HEK293 (cell line): Measurements from ENCODE around the gene TSGA10IP.

Experiments used
- CTCF ChIA-PET: fragments of 350-600 bp; formaldehyde crosslinking; extraction: SDS; loops from one replicate; lab custom pipeline; 2021; ENCODE audit warnings: antibody characterized with exemption; lab: Yijun Ruan, JAX
- POLR2A ChIA-PET: fragments of 300-600 bp; formaldehyde crosslinking; extraction: SDS; loops from one replicate; lab custom pipeline; 2020; ENCODE audit warnings: antibody characterized with exemption, inconsistent platforms; lab: Yijun Ruan, JAX
- H3K27ac ChIP-seq: fragments of 200-500 bp; sonication (Bioruptor generic); 2 replicates; pipeline ENCODE4 v1.5.1; 2014; ENCODE audit warnings: low read depth, low read length, control low read depth, inconsistent platforms; ENCODE audit errors: extremely low read depth
- H3K36me3 ChIP-seq, 2 experiments: fragments of 200-500 bp in 1 of 2; sonication (Bioruptor generic) in 1 of 2; 1 replicate in 1 of 2; 2 replicates in 1 of 2; pipeline ENCODE4 v1.5.1; 2014 to 2017; ENCODE audit warnings: inconsistent platforms in 2 of 2, low read length in 2 of 2; ENCODE audit not compliant: control insufficient read depth in 2 of 2, insufficient read depth in 1 of 2
- H3K4me1 ChIP-seq: fragments of 200-500 bp; sonication (Bioruptor generic); 2 replicates; pipeline ENCODE4 v1.5.1; 2014; ENCODE audit warnings: mild to moderate bottlenecking, low read length, inconsistent platforms; ENCODE audit not compliant: control insufficient read depth, insufficient read depth
- H3K4me3 ChIP-seq: 2 replicates; pipeline ENCODE4 v1.5.1; 2011; ENCODE audit warnings: low read depth, mild to moderate bottlenecking, control low read depth, low read length, moderate library complexity
- H3K9me3 ChIP-seq: fragments of 200-500 bp; sonication (Bioruptor generic); 2 replicates; pipeline ENCODE4 v1.5.1; 2014; ENCODE audit warnings: low read depth, low read length, inconsistent platforms; ENCODE audit not compliant: control insufficient read depth, insufficient read depth
- GLI4 ChIP-seq: fragments of 450-650 bp; formaldehyde crosslinking; IDR thresholded peaks from 2 replicates; pipeline ENCODE4 v1.5.1; 2016; ENCODE audit warnings: missing biosample characterization, missing genetic modification characterization
- GLIS1 ChIP-seq: fragments of 450-650 bp; formaldehyde crosslinking; IDR thresholded peaks from 2 replicates; pipeline ENCODE4 v1.5.1; 2016; ENCODE audit warnings: missing biosample characterization, missing genetic modification characterization
- MYNN ChIP-seq: fragments of 450-650 bp; formaldehyde crosslinking; IDR thresholded peaks from 2 replicates; pipeline ENCODE4 v1.5.1; 2016; ENCODE audit warnings: missing biosample characterization, missing genetic modification characterization, borderline replicate concordance
- SALL2 ChIP-seq: fragments of 450-650 bp; formaldehyde crosslinking; IDR thresholded peaks from 2 replicates; pipeline ENCODE4 v1.5.0; 2017; ENCODE audit warnings: missing biosample characterization, mild to moderate bottlenecking, missing genetic modification characterization, borderline replicate concordance
- SETDB1 ChIP-seq: IDR thresholded peaks from one replicate; pipeline ENCODE4 v1.6.1; 2017; ENCODE audit warnings: mild to moderate bottlenecking, low read length, moderate library complexity, mixed read lengths; ENCODE audit not compliant: insufficient read length
- SP7 ChIP-seq: fragments of 450-650 bp; formaldehyde crosslinking; IDR thresholded peaks from 2 replicates; pipeline ENCODE4 v1.5.1; 2016; ENCODE audit warnings: missing biosample characterization, missing genetic modification characterization
- TRIM28 ChIP-seq: IDR thresholded peaks from 2 replicates; pipeline ENCODE4 v1.6.1; 2011; ENCODE audit warnings: low read length, control low read depth, borderline replicate concordance
- ZBTB17 ChIP-seq: fragments of 450-650 bp; formaldehyde crosslinking; IDR thresholded peaks from 2 replicates; pipeline ENCODE4 v1.5.1; 2016; ENCODE audit warnings: missing biosample characterization, missing genetic modification characterization
- ZBTB6 ChIP-seq: fragments of 450-650 bp; formaldehyde crosslinking; IDR thresholded peaks from 2 replicates; pipeline ENCODE4 v1.5.1; 2017; ENCODE audit warnings: missing biosample characterization, missing genetic modification characterization
- ZBTB8A ChIP-seq: fragments of 450-650 bp; formaldehyde crosslinking; IDR thresholded peaks from 2 replicates; pipeline ENCODE4 v1.5.1; 2016; ENCODE audit warnings: missing biosample characterization, missing genetic modification characterization
- ZNF146 ChIP-seq: fragments of 450-650 bp; formaldehyde crosslinking; IDR thresholded peaks from 2 replicates; pipeline ENCODE4 v1.5.1; 2016; ENCODE audit warnings: missing biosample characterization, missing genetic modification characterization
- ZNF202 ChIP-seq: fragments of 450-650 bp; formaldehyde crosslinking; IDR thresholded peaks from 2 replicates; pipeline ENCODE4 v1.5.1; 2016; ENCODE audit warnings: missing biosample characterization, missing genetic modification characterization, borderline replicate concordance
- ZNF449 ChIP-seq: fragments of 450-650 bp; formaldehyde crosslinking; IDR thresholded peaks from 2 replicates; pipeline ENCODE4 v1.5.1; 2017; ENCODE audit warnings: missing biosample characterization, mild to moderate bottlenecking, missing genetic modification characterization, moderate library complexity
- ZNF518A ChIP-seq: fragments of 450-650 bp; formaldehyde crosslinking; conservative IDR thresholded peaks from 2 replicates; pipeline ENCODE4 v1.5.1; 2016; ENCODE audit warnings: low read depth, missing biosample characterization, missing genetic modification characterization
- ZNF521 ChIP-seq: fragments of 450-650 bp; formaldehyde crosslinking; IDR thresholded peaks from 2 replicates; pipeline ENCODE4 v1.5.1; 2017; ENCODE audit warnings: missing biosample characterization, mild to moderate bottlenecking, missing genetic modification characterization
- ZNF621 ChIP-seq: fragments of 450-650 bp; formaldehyde crosslinking; IDR thresholded peaks from 2 replicates; pipeline ENCODE4 v1.5.1; 2017; ENCODE audit warnings: missing biosample characterization, missing genetic modification characterization
- ZNF623 ChIP-seq: fragments of 450-650 bp; formaldehyde crosslinking; IDR thresholded peaks from 2 replicates; pipeline ENCODE4 v1.5.1; 2016; ENCODE audit warnings: missing biosample characterization, missing genetic modification characterization
- ZNF626 ChIP-seq: fragments of 450-650 bp; sonication (Bioruptor Pico); formaldehyde crosslinking; IDR thresholded peaks from 2 replicates; pipeline ENCODE4 v1.5.1; 2018; ENCODE audit warnings: missing biosample characterization, missing genetic modification characterization, inconsistent platforms
- ZNF747 ChIP-seq: fragments of 450-650 bp; formaldehyde crosslinking; IDR thresholded peaks from 2 replicates; pipeline ENCODE4 v1.5.1; 2016; ENCODE audit warnings: missing biosample characterization, missing genetic modification characterization
- ZNF777 ChIP-seq: fragments of 450-650 bp; formaldehyde crosslinking; IDR thresholded peaks from 2 replicates; pipeline ENCODE4 v1.5.1; 2017; ENCODE audit warnings: missing biosample characterization, missing genetic modification characterization, borderline replicate concordance
- ZNF830 ChIP-seq: fragments of 450-650 bp; IDR thresholded peaks from 2 replicates; pipeline ENCODE4 v1.5.0; 2018; ENCODE audit warnings: missing biosample characterization, missing genetic modification characterization, low read depth, mild to moderate bottlenecking, moderate library complexity
- ZXDB ChIP-seq: fragments of 450-650 bp; formaldehyde crosslinking; IDR thresholded peaks from 2 replicates; pipeline ENCODE4 v1.5.1; 2016; ENCODE audit warnings: missing biosample characterization, missing genetic modification characterization
- TF ChIP-seq, protein P1 (sequence below): fragments of 450-650 bp; formaldehyde crosslinking; IDR thresholded peaks from 2 replicates; pipeline ENCODE4 v1.5.1; 2016; ENCODE audit warnings: missing biosample characterization, missing genetic modification characterization

TSGA10IP gene

GRCh38 chr11:65906602-65907001, 38.7 kb upstream of the TSGA10IP start (continued):
- TF ChIP-seq GLI4 (tag by site-specific recombination) (no peak), ZNF449 (tag by site-specific recombination) (no peak), ZNF518A (no peak), TRIM28 (no peak), ZNF146 (tag by site-specific recombination) (no peak), ZNF830 (no peak), ZNF521 (tag by site-specific recombination) (no peak)
- TF ChIP-seq, all 188 proteins: peak for 0

GRCh38 chr11:65907878-65908277, 37.4 kb upstream of the TSGA10IP start:
- H3K27ac ChIP-seq: no peak overlapping the region
- ChIA-PET CTCF (interaction anchor here (11.8 kb wide), 1 partner anchor 21 kb away, joined by 189 read pairs; the partner anchor contains the start of genes CCDC85B and FIBP), POLR2A (no interaction called here)
- H3K36me3 ChIP-seq: no peaks in the 10 kb centered on the region
- no peak for TF ChIP-seq ZNF747 (tag by site-specific recombination)
- TF ChIP-seq ZBTB8A (tag by site-specific recombination): no peak
- no peak for TF ChIP-seq ZNF777 (tag by site-specific recombination)
- TF ChIP-seq ZNF623 (tag by site-specific recombination): no peak
- no peak for TF ChIP-seq SP7 (tag by site-specific recombination)
- TF ChIP-seq ZXDB (tag by site-specific recombination): no peak
- TF ChIP-seq, protein P1, sequence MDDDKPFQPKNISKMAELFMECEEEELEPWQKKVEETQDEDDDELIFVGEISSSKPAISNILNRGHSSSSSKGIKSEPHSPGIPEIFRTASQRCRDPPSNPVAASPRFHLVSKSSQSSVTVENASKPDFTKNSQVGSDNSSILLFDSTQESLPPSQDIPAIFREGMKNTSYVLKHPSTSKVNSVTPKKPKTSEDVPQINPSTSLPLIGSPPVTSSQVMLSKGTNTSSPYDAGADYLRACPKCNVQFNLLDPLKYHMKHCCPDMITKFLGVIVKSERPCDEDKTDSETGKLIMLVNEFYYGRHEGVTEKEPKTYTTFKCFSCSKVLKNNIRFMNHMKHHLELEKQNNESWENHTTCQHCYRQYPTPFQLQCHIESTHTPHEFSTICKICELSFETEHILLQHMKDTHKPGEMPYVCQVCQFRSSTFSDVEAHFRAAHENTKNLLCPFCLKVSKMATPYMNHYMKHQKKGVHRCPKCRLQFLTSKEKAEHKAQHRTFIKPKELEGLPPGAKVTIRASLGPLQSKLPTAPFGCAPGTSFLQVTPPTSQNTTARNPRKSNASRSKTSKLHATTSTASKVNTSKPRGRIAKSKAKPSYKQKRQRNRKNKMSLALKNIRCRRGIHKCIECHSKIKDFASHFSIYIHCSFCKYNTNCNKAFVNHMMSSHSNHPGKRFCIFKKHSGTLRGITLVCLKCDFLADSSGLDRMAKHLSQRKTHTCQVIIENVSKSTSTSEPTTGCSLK (tag by site-specific recombination): no peak
- no peak for TF ChIP-seq ZNF626 (tag by site-specific recombination)
- TF ChIP-seq ZNF202: no peak
- TF ChIP-seq SALL2 (tag by site-specific recombination): no peak
- no peak for TF ChIP-seq ZBTB6 (tag by site-specific recombination)
- no peak for TF ChIP-seq ZBTB17
- TF ChIP-seq MYNN (tag by site-specific recombination): no peak
- no peak for TF ChIP-seq SETDB1
- no peak for TF ChIP-seq GLIS1 (tag by site-specific recombination)
- TF ChIP-seq ZNF621 (tag by site-specific recombination): no peak
- H3K9me3 ChIP-seq: no peaks in the 10 kb centered on the region
- no peaks in the 10 kb centered on the region; the same call in 1 of the 2 replicates for H3K4me1 ChIP-seq
- no peak overlapping the region for H3K4me3 ChIP-seq
